Esophagus muscularis mucosa (tissue), 2 donors: Measurements from ENCODE around the gene ZNF197.

Experiments
- EP300 ChIP-seq: sonication (generic); formaldehyde crosslinking; IDR thresholded peaks from one replicate; pipeline ENCODE4 v1.6.1; 2017; ENCODE audit warnings: antibody characterized with exemption
- POLR2A ChIP-seq: fragments of 450-650 bp; IDR thresholded peaks from one replicate; pipeline ENCODE4 v1.6.1; 2017; ENCODE audit warnings: antibody characterized with exemption, moderate library complexity, mild to moderate bottlenecking, low read depth

GRCh38 chr3:44632193-44632592, 7.4 kb downstream of the ZNF197 start:
- TF ChIP-seq POLR2A (no peak), EP300 (no peak)
